Measurements from ENCODE around the gene PANX1.
A peak's percentile ranks its signal among the peaks of the same experiment; 100 is the strongest.
"Not testable (repeated sequence)": the region's sequence is repeated elsewhere in the genome, so short reads cannot be mapped to it uniquely, and the experiment has no call there.

Gene PANX1

GRCh38 chr11:94150056-94150455 is 21.4 kb downstream of the PANX1 start:
- DNase-seq (ENCODE audit: low read depth in 3 of 3) = no peak

- DNase-seq (ENCODE audit: low read depth in 3 of 3) = no peak
Observed at GRCh38 chr11:94150704-94151685, 22.4 kb downstream of the PANX1 start.

GRCh38 chr11:94151903-94152677 is 23.4 kb downstream of the PANX1 start:
- DNase-seq (ENCODE audit: low read depth in 3 of 3) = no peak

DNA sequence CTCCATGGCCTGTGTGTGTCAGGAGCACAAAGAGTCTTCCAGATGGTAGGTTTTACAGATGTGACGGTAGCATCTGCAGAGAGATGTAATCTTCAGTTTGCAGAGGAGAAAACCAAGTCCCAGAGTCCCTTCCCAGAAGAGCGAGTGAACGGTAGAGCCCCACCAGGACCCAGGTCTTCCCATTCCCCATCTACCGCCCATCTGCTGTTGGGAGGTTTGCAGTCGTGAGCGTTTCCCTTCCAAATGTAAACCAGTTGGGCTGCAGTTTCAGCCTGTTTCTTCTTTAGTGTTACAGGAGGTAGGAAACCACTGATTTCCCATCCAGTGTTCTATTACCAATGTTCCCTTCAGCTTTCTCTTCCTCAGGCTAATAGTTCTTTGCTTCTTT is 24.0 kb downstream of the PANX1 start:
- DNase-seq (ENCODE audit: low read depth in 3 of 3) = no peak

- no peak for DNase-seq (ENCODE audit: low read depth in 3 of 3)
Observed at GRCh38 chr11:94153320-94153719, 24.7 kb downstream of the PANX1 start.

GRCh38 chr11:94154095-94154856 is 25.6 kb downstream of the PANX1 start:
- no peak for DNase-seq (ENCODE audit: low read depth in 3 of 3)

DNA sequence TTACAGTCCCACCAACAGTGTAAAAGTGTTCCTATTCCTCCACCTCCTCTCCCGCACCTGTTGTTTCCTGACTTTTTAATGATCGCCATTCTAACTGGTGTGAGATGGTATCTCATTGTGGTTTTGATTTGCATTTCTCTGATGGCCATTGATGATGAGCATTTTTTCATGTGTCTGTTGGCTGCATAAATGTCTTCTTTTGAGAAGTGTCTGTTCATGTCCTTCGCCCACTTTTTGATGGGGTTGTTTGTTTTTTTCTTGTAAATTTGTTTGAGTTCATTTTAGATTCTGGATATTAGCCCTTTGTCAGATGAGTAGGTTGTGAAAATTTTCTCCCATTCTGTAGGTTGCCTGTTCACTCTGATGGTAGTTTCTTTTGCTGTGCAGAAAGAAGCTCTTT is 28.7 kb downstream of the PANX1 start:
- not testable (repeated sequence) for DNase-seq (ENCODE audit: low read depth in 3 of 3)

DNA sequence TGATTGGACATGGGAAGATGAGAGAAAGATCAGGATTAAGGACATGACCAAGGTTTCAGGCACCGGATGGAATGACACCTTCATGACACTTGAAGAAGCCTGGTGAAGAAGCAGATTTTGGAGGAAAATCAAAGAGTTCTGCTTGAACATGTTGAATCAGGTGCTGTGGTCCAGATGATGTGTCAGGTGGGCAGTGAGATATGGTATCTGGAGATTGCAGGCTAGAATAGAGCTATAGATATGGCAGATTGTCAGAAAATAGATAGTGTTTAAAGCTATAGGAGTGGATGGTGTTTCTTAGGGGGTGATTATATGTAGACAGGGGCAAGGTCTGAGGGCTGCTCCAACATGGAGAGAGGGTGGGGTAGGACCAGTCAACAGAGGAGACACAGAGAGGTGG is 40.2 kb downstream of the PANX1 start:
- no peak for DNase-seq (ENCODE audit: low read depth in 3 of 3)

DNA sequence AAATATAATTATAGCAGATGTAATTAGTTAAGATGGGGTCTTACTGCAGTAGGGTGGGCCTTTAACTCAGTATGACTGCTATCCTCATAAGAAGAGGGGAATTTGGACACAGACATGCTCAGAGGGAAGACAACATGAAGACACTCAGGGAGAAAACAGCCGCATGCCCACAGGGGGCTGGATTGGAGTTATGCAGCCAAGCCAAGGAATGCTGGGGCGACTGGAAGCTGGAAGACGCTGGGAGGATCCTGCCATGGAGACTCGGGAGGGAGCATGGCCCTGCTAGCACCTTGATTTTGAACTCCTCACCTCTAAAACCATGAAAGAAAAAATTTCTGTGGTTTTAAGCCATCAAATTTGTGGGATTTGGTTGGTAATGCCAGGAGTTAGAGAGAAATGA is 40.9 kb downstream of the PANX1 start:
- DNase-seq (ENCODE audit: low read depth in 3 of 3) = no peak

- DNase-seq (ENCODE audit: low read depth in 3 of 3) = no peak
Observed at GRCh38 chr11:94169930-94170545, 41.4 kb downstream of the PANX1 start.

- DNase-seq (ENCODE audit: low read depth in 3 of 3) = no peak
Observed at GRCh38 chr11:94170953-94171352, 42.3 kb downstream of the PANX1 start.

DNA sequence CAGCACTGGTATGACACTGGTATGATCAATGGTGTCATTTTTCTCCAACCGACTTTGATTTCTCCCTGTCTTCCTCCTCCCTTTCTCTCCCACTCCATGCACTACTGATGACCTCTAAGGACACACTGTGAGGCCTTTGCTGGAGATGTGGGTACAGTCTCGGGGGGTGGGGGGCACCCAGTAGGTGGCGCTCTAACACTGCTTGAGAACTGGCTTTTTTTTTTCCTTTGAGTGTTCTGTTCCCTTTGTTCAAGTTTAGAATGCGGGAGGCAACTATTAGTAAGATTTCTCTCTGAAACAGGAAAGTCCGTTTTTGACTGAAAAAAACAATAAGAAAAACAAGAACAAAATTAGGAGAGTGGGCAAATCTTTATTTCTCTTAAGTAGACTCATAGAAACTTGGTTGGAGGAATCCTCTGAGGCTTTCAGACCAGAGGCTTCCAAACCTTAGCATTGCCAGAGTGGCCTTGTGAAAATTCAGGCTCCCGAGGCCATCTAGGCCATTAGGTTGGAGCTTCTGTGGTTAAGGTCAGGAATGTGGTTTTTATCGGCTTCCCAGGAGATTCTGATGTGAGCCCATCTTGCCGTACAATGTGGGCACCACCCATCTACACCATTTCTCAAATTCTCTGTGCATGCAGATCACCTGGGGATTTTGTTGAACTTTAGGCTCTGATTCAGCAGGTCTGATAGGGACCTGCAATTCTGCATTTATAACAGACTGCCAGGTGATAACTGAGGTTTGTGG is 43.2 kb downstream of the PANX1 start:
- peak in 1 of 3 experiments; percentile 29 for DNase-seq (ENCODE audit: low read depth in 3 of 3)

DNA sequence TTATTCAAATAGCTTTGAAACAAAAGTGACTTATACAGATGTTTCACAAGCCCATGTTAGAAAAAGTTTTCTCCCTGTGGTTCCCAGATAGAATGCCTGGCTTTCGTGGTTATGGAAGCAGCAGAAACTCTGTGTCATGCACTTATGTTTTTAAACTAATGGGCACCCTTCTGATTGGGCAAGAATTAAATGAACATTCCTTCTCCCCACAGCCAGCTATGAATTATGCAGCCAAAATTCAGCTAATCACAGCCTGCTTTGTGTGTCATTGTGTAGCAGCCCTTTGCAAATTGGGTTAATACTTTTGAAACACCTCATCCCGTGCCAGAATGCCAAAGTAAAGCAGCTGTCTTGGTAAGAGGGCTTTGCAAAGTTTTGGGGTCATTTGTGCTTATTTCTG is 46.9 kb downstream of the PANX1 start:
- no peak for DNase-seq (ENCODE audit: low read depth in 3 of 3)

- no peak for DNase-seq (ENCODE audit: low read depth in 3 of 3)
Observed at GRCh38 chr11:94178331-94178730, 49.7 kb downstream of the PANX1 start.

DNA sequence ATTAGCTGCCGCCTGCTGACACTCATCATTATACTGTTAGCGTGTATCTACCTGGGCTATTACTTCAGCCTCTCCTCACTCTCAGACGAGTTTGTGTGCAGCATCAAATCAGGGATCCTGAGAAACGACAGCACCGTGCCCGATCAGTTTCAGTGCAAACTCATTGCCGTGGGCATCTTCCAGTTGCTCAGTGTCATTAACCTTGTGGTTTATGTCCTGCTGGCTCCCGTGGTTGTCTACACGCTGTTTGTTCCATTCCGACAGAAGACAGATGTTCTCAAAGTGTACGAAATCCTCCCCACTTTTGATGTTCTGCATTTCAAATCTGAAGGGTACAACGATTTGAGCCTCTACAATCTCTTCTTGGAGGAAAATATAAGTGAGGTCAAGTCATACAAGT is 51.1 kb downstream of the PANX1 start:
- no peak for DNase-seq (ENCODE audit: low read depth in 3 of 3)

DNA sequence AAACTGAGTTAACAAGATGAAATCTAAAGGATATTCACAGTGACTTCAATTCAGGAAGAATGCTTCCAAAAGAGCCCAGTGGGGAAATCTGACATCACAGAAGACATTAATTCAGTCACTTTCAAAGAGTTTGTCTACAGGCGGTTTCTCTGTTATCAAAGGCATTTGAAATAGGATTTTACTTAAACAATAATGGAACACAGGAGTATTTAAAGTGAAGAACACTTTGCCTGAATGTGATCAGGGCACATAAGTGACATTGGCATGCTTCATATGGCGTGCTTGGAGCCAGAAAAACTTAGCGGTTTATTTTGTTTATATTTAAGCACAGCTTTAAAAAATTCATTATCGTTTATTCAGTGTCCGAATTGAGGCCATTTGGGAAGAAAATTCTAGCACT is 52.9 kb downstream of the PANX1 start:
- no peak for DNase-seq (ENCODE audit: low read depth in 3 of 3)

DNA sequence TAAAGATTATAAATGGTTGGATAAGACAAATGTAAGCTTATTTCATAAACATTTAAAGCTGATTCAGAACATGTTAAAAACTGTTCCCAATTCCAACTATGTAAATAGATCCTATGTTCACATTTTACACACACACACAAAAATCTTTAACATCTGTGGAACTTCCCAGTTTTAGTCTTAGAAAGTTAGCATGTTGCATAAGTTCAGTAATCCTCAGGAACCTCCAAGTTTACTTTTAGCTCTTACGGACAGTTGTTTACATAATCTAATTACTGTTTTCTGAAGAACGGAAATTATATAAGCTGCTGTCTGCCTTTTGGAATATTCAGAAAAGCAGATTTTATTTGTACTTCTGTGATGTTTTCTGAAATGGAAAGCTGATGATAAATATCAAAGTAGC is 53.3 kb downstream of the PANX1 start:
- no peak for DNase-seq (ENCODE audit: low read depth in 3 of 3)

DNA sequence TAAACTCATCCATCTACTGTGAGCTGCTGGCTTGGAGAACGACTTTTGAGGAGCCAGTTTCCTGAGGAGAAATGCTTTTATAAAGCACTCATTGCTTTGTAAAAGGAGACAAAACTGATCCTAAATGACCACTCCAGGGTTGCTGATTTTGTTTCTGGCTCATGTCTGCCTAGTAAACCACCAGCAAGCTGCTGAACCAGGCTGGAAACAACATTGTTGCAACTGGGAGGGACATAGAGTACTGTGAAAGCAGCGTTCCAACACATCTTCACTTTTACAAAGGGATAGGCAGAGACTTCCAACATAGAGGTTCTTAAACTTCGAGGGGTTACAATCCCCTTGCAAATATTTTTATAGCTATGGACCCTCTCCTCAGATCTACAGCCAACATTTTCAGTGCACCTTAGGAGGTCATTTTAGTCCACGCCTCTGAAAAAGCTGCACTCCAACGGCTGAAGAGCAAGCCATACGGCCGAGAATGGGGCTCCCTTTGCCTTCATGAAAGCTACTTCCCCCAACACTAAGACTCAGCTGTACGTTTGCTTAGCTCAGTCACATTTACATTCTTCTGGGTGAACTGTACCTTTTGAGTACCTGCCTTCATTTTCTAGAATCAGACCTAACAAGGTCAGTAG is 54.7 kb downstream of the PANX1 start:
- DNase-seq (ENCODE audit: low read depth in 3 of 3) = no peak

DNA sequence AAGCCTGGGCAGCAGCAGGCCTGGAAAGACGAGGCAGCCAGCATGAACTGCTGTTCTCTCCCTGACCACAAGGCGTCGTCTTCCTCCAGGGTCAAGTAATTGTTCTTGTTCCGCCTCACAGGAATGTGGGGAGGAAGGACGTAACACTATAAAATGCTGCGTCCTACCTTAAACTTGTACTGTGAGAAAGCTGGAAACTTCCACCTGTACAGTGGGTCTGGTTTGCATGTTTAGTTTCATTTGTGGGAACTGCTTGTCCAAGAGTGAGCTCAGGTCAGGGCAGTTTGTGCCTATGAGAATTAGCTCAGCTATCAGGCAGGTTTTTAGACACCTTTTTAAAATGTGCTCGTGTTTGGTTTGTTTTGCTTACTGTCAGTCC is 55.2 kb downstream of the PANX1 start:
- peak in 1 of 3 experiments; percentile 3 for DNase-seq (ENCODE audit: low read depth in 3 of 3)

DNA sequence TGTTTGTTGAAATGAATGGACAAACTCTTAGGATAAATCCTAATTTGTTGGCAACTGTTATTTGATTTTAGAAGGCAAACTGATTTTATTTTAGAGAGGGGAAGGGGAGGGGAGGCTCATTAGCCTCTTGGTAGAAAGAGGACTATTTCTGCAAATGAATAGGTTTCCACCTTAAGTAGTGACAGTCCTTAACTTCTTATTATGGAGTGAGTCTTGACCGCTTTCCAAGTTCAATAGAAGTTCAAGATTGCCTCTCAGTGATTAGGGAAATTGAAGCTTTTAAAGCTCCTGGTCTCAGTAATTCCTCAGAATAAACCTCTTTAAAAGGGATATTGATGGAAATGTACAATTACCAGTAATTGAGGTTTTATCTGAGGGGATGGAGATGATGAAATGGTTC is 55.7 kb downstream of the PANX1 start:
- DNase-seq (ENCODE audit: low read depth in 3 of 3) = no peak

DNA sequence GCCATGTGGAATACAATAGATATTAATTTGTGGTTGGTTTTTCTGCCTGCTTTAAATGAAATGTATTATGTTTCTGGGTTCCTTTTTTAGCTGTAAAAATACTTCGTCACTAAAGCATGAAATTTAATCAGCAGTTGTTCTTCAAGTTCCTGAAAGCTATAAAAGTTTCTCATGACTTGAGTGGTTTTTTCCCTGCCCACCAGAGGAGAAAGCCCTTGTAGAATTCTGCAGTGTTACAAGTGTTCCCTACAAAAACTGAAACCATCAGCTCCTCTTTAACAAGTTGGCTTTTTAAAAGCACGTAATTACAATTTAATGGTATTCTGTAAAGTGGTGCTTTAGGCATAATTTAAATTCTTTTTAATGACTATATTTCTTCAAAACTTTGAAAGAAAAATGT is 56.2 kb downstream of the PANX1 start:
- no peak for DNase-seq (ENCODE audit: low read depth in 3 of 3)

Measured in stimulated activated CD4-positive, alpha-beta T cell treated with anti-CD3 and anti-CD28 coated beads, TNF-alpha, amount 100 ng/mL, for 24 hours (primary cell).